ENCODE measurements around the gene MAP3K12. TPM values are rescaled to one million over a fixed set of nuclear protein-coding genes. Genes with fewer than 3 reads are reported as not detected.

Gene MAP3K12
- polyA plus RNA-seq, 1 donor (not counting 4 experiments of a cell fraction or from before 2014, with no cell fraction given): 13.4 TPM

DNA sequence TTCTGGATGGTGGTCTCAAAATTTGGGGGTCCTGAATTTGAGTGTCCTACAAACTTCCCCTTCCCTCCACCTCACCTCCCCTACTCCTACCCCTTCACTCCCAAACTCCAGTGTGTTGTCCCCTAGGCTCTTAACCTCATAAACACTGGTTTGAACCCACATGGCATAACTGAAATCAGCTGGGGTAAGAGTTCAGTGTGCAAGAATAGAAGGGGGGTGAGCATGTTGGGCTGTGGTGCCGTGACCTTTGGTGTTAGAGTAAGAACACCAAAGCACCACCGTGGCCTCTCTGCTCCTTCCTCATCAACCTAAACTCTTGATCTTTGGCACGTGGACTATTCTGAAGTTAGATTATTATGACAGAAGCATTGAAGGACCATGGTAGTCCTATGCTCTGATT is 36.3 kb downstream of the MAP3K12 start:
- dilution Hi-C loops (cut with MboI; ENCODE audit: extremely low pct_ligation_motif_present, low sequenced_read_pairs): no loop called here
- DNase-seq (ENCODE audit: low read depth, low spot score) (no peak), FAIRE-seq (no peak)
- Histone ChIP-seq H3K9me3 (ENCODE audit: control insufficient read depth, low read depth, low read length) (no peaks in the 10 kb centered on the region), H3K79me2 (ENCODE audit: control insufficient read depth, insufficient read depth, low read length) (peaks cover 91% of the 10 kb centered on the region), H3K4me1 (ENCODE audit: control insufficient read depth, extremely low read depth, insufficient read depth, low read length) (no peaks in the 10 kb centered on the region), H3K9ac (ENCODE audit: control insufficient read depth, extremely low read depth, insufficient read depth, low read length) (no peak overlapping the region), H4K20me1 (ENCODE audit: control insufficient read depth, extremely low read depth, insufficient read depth, low read length) (peaks cover 35% of the 10 kb centered on the region), H3K9me1 (ENCODE audit: control insufficient read depth, extremely low read depth, insufficient read depth, low read length) (no peaks in the 10 kb centered on the region), H2AFZ (ENCODE audit: control insufficient read depth, low read length) (no peak overlapping the region), H3K4me3 (ENCODE audit: control insufficient read depth in 2 of 3, extremely low read depth in 1 of 3, insufficient read depth in 2 of 3, low read depth in 1 of 3, low read length in 3 of 3) (no peak overlapping the region), H3K27me3 (ENCODE audit: control insufficient read depth, extremely low read depth, insufficient read depth, low read length) (no peaks in the 10 kb centered on the region), H3K27ac (ENCODE audit: control insufficient read depth, insufficient read depth, low read length) (no peak overlapping the region), H3K36me3 (ENCODE audit: control insufficient read depth in 2 of 2, extremely low read depth in 1 of 2, insufficient read depth in 2 of 2, low read length in 2 of 2) (peaks cover 66 to 89% of the 10 kb centered on the region in 2 experiments), H3K4me2 (ENCODE audit: control insufficient read depth, extremely low read depth, insufficient read depth, low read depth, low read length) (no peak overlapping the region)
- TF ChIP-seq, protein P1, sequence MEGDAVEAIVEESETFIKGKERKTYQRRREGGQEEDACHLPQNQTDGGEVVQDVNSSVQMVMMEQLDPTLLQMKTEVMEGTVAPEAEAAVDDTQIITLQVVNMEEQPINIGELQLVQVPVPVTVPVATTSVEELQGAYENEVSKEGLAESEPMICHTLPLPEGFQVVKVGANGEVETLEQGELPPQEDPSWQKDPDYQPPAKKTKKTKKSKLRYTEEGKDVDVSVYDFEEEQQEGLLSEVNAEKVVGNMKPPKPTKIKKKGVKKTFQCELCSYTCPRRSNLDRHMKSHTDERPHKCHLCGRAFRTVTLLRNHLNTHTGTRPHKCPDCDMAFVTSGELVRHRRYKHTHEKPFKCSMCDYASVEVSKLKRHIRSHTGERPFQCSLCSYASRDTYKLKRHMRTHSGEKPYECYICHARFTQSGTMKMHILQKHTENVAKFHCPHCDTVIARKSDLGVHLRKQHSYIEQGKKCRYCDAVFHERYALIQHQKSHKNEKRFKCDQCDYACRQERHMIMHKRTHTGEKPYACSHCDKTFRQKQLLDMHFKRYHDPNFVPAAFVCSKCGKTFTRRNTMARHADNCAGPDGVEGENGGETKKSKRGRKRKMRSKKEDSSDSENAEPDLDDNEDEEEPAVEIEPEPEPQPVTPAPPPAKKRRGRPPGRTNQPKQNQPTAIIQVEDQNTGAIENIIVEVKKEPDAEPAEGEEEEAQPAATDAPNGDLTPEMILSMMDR (optimal IDR thresholded peaks at IDR 0.05 in 1 of 3, IDR thresholded peaks at IDR 0.05 in 1 of 3, conservative IDR thresholded peaks at IDR 0.05 in 1 of 3; ENCODE audit: extremely low read depth in 1 of 3, insufficient read depth in 2 of 3, low read length in 3 of 3): no peak
- TF ChIP-seq EZH2 (IDR thresholded peaks at IDR 0.05; ENCODE audit: low read length): no peak

GRCh38 chr12:53461591-53461990 is 37.7 kb downstream of the MAP3K12 start:
- H3K36me3 ChIP-seq (ENCODE audit: control insufficient read depth in 2 of 2, extremely low read depth in 1 of 2, insufficient read depth in 2 of 2, low read length in 2 of 2): peaks cover 66 to 85% of the 10 kb centered on the region in 2 experiments
- H3K4me3 ChIP-seq (ENCODE audit: control insufficient read depth in 2 of 3, extremely low read depth in 1 of 3, insufficient read depth in 2 of 3, low read depth in 1 of 3, low read length in 3 of 3): no peak overlapping the region
- H3K9ac ChIP-seq (ENCODE audit: control insufficient read depth, extremely low read depth, insufficient read depth, low read length): no peak overlapping the region
- DNase-seq (ENCODE audit: low read depth, low spot score) (no peak), FAIRE-seq (no peak)
- H3K79me2 ChIP-seq (ENCODE audit: control insufficient read depth, insufficient read depth, low read length): peaks cover 90% of the 10 kb centered on the region
- no peak overlapping the region for H3K27ac ChIP-seq (ENCODE audit: control insufficient read depth, insufficient read depth, low read length)
- peaks cover 28% of the 10 kb centered on the region for H4K20me1 ChIP-seq (ENCODE audit: control insufficient read depth, extremely low read depth, insufficient read depth, low read length)
- no peaks in the 10 kb centered on the region for H3K9me3 ChIP-seq (ENCODE audit: control insufficient read depth, low read depth, low read length)
- dilution Hi-C loops (cut with MboI; ENCODE audit: extremely low pct_ligation_motif_present, low sequenced_read_pairs): no loop called here
- no peak overlapping the region for H3K4me2 ChIP-seq (ENCODE audit: control insufficient read depth, extremely low read depth, insufficient read depth, low read depth, low read length)
- no peak overlapping the region for H2AFZ ChIP-seq (ENCODE audit: control insufficient read depth, low read length)
- H3K27me3 ChIP-seq (ENCODE audit: control insufficient read depth, extremely low read depth, insufficient read depth, low read length): no peaks in the 10 kb centered on the region
- H3K4me1 ChIP-seq (ENCODE audit: control insufficient read depth, extremely low read depth, insufficient read depth, low read length): no peaks in the 10 kb centered on the region
- no peak for TF ChIP-seq EZH2 (IDR thresholded peaks at IDR 0.05; ENCODE audit: low read length)
- TF ChIP-seq, protein P1 (optimal IDR thresholded peaks at IDR 0.05 in 1 of 3, IDR thresholded peaks at IDR 0.05 in 1 of 3, conservative IDR thresholded peaks at IDR 0.05 in 1 of 3; ENCODE audit: extremely low read depth in 1 of 3, insufficient read depth in 2 of 3, low read length in 3 of 3): no peak
- H3K9me1 ChIP-seq (ENCODE audit: control insufficient read depth, extremely low read depth, insufficient read depth, low read length): no peaks in the 10 kb centered on the region
